Suprapubic skin (tissue), 4 donors: Measurements from ENCODE around the gene ERC2. TPM values are rescaled to one million over a fixed set of nuclear protein-coding genes. Genes with fewer than 3 reads are reported as not detected.

Source experiments
- DNase-seq, 2 donors: peaks; one replicate each; pipeline ENCODE4 v3.0.0-alpha.2; 2019; ENCODE audit warnings: low spot score in 2 of 2
- H3K27ac ChIP-seq: fragments of 200-600 bp; sonication (generic); one replicate; pipeline ENCODE4 v1.5.1; 2019
- H3K27me3 ChIP-seq: fragments of 200-600 bp; sonication (generic); one replicate; pipeline ENCODE4 v1.5.1; 2019
- H3K36me3 ChIP-seq: fragments of 200-600 bp; sonication (generic); one replicate; pipeline ENCODE4 v1.5.1; 2019
- H3K4me1 ChIP-seq: fragments of 200-600 bp; sonication (generic); one replicate; pipeline ENCODE4 v1.5.1; 2019
- H3K4me3 ChIP-seq: fragments of 200-600 bp; sonication (generic); one replicate; pipeline ENCODE4 v1.5.1; 2019; ENCODE audit warnings: mild to moderate bottlenecking
- H3K9me3 ChIP-seq: fragments of 200-600 bp; sonication (generic); one replicate; pipeline ENCODE4 v1.5.1; 2019
- EP300 ChIP-seq: sonication (generic); formaldehyde crosslinking; IDR thresholded peaks from one replicate; pipeline ENCODE4 v1.6.1; 2017; ENCODE audit warnings: antibody characterized with exemption
- POLR2A ChIP-seq, 2 donors: fragments of 450-650 bp; IDR thresholded peaks; one replicate each; pipeline ENCODE4 v1.6.1; 2017; ENCODE audit warnings: antibody characterized with exemption in 2 of 2, mild to moderate bottlenecking in 2 of 2, moderate library complexity in 2 of 2
- POLR2AphosphoS5 ChIP-seq, 3 donors: sonication (generic); formaldehyde crosslinking; IDR thresholded peaks; one replicate each; pipeline ENCODE4 v1.6.1; 2017; ENCODE audit warnings: antibody characterized with exemption in 3 of 3
- WGBS: methylation state at CpG from one replicate; pipeline ENCODE4 v1.1.5; 2018; 5-methylcytosine and 5-hydroxymethylcytosine counted together
- total RNA-seq, 4 donors: library from RNA; depleted of rRNA; stranded (reverse); fragments of >200 nt; gene quantifications; one replicate each; pipeline ENCODE4 v1.1.0, GENCODE V29; 2016
- TF ChIP-seq, protein P1 (sequence below), 2 donors: fragments of 200-600 bp in 1 of 2; fragments of 450-650 bp in 1 of 2; sonication (generic) in 1 of 2; IDR thresholded peaks; one replicate each; pipeline ENCODE4 v1.5.1; 2016 to 2019; ENCODE audit warnings: antibody characterized with exemption in 2 of 2, mild to moderate bottlenecking in 1 of 2, moderate library complexity in 1 of 2

Gene ERC2
- total RNA-seq, 4 donors from 2014 or later: 0.21 TPM; not detected in 3

DNA sequence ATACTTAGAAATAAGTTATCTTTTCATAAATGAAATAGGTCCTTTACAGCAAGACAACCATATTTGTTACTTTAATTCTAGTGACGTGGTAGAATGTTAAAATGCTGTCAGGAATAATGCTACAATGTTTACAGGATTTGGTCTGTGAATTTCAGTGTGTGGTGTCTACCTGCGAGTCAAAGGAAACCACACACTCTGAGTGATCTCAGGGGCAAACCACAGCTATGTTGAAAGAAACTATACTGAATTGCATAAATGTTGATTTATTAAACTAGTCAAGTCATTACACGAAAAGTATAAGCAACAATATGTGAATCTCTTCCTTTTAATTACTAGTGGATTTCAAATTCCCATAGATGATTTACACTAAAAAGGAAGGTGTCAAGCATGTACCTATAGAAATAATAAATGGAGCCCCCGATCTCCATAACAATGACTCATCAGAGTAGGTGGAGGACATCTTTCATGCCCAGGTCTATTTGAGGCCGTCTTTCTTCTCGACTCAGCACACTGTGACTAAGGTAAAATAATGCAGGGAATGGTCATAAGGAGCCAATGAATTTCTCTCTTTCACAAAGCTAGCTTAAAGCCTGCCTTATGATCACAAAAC, 463.0 kb downstream of the ERC2 start:
- 58% methylated on average over 6 of the region's 6 CpGs for WGBS
- DNase-seq: no peak

DNA sequence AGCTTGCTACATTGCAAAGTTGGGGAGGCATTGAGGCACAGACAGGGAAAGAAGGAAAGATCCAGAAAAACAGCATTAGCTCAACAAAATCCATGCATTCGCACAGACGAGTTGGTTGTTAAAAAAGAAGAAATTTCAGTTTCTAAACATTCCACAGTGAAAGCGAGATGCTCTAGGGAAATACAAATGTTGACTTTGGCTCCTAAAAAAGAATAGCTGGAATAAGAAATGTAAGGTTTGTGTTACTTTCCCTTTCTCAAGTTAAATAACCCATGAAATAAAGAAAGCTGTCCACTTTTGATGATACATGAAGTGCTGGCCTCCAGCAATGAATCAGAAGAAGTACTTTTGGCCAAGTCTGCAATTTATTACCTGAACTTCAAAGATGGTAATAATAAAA, 465.1 kb downstream of the ERC2 start:
- DNase-seq: no peak
- Histone ChIP-seq H3K36me3 (no peaks in the 10 kb centered on the region), H3K4me1 (no peaks in the 10 kb centered on the region), H3K9me3 (no peaks in the 10 kb centered on the region), H3K27ac (no peak overlapping the region), H3K4me3 (no peak overlapping the region), H3K27me3 (peaks cover 4% of the 10 kb centered on the region)
- TF ChIP-seq POLR2A (IDR thresholded peaks at IDR 0.05) (no peak), POLR2AphosphoS5 (IDR thresholded peaks at IDR 0.05) (no peak), EP300 (no peak)
- TF ChIP-seq, protein P1, sequence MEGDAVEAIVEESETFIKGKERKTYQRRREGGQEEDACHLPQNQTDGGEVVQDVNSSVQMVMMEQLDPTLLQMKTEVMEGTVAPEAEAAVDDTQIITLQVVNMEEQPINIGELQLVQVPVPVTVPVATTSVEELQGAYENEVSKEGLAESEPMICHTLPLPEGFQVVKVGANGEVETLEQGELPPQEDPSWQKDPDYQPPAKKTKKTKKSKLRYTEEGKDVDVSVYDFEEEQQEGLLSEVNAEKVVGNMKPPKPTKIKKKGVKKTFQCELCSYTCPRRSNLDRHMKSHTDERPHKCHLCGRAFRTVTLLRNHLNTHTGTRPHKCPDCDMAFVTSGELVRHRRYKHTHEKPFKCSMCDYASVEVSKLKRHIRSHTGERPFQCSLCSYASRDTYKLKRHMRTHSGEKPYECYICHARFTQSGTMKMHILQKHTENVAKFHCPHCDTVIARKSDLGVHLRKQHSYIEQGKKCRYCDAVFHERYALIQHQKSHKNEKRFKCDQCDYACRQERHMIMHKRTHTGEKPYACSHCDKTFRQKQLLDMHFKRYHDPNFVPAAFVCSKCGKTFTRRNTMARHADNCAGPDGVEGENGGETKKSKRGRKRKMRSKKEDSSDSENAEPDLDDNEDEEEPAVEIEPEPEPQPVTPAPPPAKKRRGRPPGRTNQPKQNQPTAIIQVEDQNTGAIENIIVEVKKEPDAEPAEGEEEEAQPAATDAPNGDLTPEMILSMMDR (IDR thresholded peaks at IDR 0.05): no peak
- 58% methylated on average over 3 of the region's 3 CpGs for WGBS

More for the DNA sequence above, 463.0 kb downstream of the ERC2 start:
- Histone ChIP-seq H3K27ac (no peak overlapping the region), H3K4me3 (no peak overlapping the region), H3K4me1 (no peaks in the 10 kb centered on the region), H3K36me3 (no peaks in the 10 kb centered on the region), H3K27me3 (peaks cover 3% of the 10 kb centered on the region), H3K9me3 (no peaks in the 10 kb centered on the region)
- TF ChIP-seq POLR2AphosphoS5 (IDR thresholded peaks at IDR 0.05): no peak

DNA sequence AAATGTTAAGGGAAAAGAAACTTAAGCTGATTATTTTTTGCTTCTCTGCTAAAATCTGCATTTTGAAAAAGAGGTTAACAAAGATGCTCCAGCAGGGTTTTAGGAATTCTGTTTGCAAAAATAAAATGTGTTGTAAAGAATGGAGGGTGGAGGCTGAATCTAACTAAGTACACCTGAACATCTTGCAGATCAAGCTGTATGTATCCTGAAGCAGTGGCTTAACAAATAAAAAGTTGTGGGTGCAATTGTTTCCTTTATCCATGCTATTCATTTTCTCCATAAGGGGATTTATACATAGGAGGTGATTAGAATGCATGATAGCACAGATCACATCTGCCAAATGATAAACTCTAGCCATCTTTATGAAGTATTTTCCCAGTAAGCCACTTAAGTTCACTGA, 466.3 kb downstream of the ERC2 start:
- Histone ChIP-seq H3K4me1 (no peaks in the 10 kb centered on the region), H3K27me3 (peaks cover 4% of the 10 kb centered on the region), H3K27ac (no peak overlapping the region), H3K4me3 (no peak overlapping the region), H3K36me3 (no peaks in the 10 kb centered on the region), H3K9me3 (no peaks in the 10 kb centered on the region)
- no peak for DNase-seq
- TF ChIP-seq POLR2AphosphoS5 (IDR thresholded peaks at IDR 0.05) (no peak), EP300 (no peak), POLR2A (IDR thresholded peaks at IDR 0.05) (no peak)
- TF ChIP-seq, protein P1 (IDR thresholded peaks at IDR 0.05): no peak

DNA sequence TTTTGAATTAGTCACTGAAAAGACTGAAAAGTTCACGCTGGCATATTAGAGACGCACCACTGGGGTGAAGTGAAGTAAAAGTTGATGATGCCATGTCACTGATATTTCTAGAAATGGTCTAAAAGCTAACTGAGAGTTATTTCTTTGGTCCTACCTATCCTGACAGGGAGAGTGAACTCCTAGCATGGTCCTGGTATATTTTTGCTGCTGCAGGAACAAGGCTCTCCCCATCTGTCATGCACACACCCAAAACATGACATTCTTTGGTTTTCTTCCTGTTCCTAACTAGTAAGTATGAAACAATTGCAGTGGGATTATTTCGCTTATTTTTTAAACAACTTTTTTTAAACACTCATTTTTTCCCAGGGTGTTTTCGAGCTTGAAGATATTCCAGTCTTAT, 466.7 kb downstream of the ERC2 start:
- DNase-seq: no peak
- peaks cover 4% of the 10 kb centered on the region for H3K27me3 ChIP-seq
- TF ChIP-seq POLR2A (IDR thresholded peaks at IDR 0.05): no peak
- TF ChIP-seq POLR2AphosphoS5 (IDR thresholded peaks at IDR 0.05): no peak
- TF ChIP-seq, protein P1 (IDR thresholded peaks at IDR 0.05): no peak
- TF ChIP-seq EP300: no peak
- H3K36me3 ChIP-seq: no peaks in the 10 kb centered on the region
- H3K9me3 ChIP-seq: no peaks in the 10 kb centered on the region
- no peak overlapping the region for H3K4me3 ChIP-seq
- no peaks in the 10 kb centered on the region for H3K4me1 ChIP-seq
- no peak overlapping the region for H3K27ac ChIP-seq
- 71% methylated on average over 4 of the region's 4 CpGs for WGBS

DNA sequence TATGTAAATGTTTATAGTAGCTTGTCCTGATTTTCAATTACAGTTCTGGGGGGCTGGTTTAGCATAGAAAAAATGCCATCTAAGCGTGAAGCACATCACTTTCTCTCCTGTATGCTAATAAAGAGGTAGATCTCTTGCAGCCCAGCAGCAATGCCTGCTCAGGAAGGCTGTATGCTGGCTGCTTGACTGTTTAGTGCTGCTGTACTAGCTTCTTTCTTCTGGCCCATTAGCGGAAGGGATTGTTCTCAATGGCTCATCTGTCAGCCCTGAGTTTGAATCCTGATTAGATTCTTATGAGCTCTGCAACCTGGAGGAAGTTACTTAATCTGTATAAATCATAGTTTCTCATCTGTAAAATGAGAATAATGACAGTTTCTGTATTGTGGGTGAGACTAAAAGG, 478.9 kb downstream of the ERC2 start:
- H3K27me3 ChIP-seq: no peaks in the 10 kb centered on the region
- no peaks in the 10 kb centered on the region for H3K9me3 ChIP-seq
- no peak for DNase-seq
- no peak for TF ChIP-seq POLR2AphosphoS5 (IDR thresholded peaks at IDR 0.05)
- TF ChIP-seq, protein P1 (IDR thresholded peaks at IDR 0.05): no peak
- no peaks in the 10 kb centered on the region for H3K4me1 ChIP-seq
- H3K27ac ChIP-seq: no peak overlapping the region
- no peak overlapping the region for H3K4me3 ChIP-seq
- no peaks in the 10 kb centered on the region for H3K36me3 ChIP-seq
- WGBS: 90% methylated on average over 2 of the region's 2 CpGs

DNA sequence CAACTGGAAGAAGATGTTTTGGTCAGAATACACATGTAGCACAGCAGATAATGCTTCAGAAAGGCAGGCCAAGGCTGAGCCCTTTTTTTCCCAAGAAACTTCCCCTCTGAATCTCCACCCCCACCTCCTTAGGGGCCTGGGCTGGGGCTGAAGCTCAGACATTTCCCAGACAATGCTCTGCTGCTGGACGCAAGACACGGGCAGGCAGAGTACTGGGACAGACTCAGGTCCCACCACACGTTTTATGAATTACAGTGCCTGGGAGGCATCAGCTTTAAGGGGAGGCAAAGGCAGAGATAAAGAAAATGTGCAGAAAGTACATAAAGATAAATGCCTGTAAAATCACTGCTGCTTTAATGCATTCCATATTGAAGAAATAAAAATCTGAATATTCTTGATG, 479.4 kb downstream of the ERC2 start:
- 55% methylated on average over 3 of the region's 3 CpGs for WGBS
- no peak overlapping the region for H3K27ac ChIP-seq
- no peaks in the 10 kb centered on the region for H3K27me3 ChIP-seq
- no peak for DNase-seq
- no peaks in the 10 kb centered on the region for H3K9me3 ChIP-seq
- H3K4me1 ChIP-seq: no peaks in the 10 kb centered on the region
- no peaks in the 10 kb centered on the region for H3K36me3 ChIP-seq
- TF ChIP-seq, protein P1 (IDR thresholded peaks at IDR 0.05): no peak
- TF ChIP-seq EP300 (no peak), POLR2AphosphoS5 (IDR thresholded peaks at IDR 0.05) (no peak), POLR2A (IDR thresholded peaks at IDR 0.05) (no peak)
- H3K4me3 ChIP-seq: no peak overlapping the region
